ENCODE data around the gene LSAMP.

Gene LSAMP

GRCh38 chr3:116154389-116154788 is 290.9 kb downstream of the LSAMP start:
- no peak for DNase-seq

DNA sequence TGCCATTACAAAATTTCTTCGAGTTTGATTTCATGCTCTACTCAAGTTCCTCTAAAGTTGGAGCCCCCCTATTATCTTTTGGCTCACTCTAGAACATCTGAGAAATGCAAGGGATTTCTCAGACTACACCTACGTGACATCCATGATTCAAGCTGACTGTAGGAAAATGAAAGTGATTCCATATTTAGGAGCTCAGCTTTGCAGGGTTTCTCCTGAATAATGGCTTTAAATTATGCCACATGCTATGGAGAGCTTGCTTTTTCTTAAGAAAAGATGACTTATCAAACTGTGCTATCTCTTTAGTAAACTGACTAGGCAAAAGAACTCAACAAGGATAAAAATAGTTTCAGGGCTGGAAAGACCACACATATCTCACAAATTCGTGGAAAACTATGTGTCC is 292.1 kb downstream of the LSAMP start:
- no peak for DNase-seq

DNA sequence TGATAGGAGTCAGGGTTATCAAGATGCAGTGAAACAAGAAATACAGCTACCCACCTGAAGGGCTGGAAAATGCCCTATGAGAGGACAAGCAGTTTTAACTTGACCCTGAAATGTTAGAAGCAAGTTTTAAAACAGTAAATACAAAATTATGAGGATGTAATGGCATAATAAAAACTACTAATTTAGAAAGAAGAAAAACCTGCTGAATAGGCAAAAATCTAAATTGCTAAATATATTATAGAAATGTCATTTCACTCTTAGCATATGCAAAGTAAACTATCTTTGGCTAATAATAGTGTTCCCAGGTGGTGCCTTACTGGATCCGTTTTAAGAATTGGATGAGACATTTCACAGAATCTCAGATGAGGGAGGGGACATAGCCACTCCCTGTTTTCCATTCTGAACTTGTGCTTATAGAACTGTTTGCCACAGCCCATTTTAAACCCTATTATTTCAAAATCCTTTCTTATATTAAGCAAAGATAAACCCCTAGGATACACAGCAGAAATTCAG is 294.6 kb downstream of the LSAMP start:
- no peak for DNase-seq

DNA sequence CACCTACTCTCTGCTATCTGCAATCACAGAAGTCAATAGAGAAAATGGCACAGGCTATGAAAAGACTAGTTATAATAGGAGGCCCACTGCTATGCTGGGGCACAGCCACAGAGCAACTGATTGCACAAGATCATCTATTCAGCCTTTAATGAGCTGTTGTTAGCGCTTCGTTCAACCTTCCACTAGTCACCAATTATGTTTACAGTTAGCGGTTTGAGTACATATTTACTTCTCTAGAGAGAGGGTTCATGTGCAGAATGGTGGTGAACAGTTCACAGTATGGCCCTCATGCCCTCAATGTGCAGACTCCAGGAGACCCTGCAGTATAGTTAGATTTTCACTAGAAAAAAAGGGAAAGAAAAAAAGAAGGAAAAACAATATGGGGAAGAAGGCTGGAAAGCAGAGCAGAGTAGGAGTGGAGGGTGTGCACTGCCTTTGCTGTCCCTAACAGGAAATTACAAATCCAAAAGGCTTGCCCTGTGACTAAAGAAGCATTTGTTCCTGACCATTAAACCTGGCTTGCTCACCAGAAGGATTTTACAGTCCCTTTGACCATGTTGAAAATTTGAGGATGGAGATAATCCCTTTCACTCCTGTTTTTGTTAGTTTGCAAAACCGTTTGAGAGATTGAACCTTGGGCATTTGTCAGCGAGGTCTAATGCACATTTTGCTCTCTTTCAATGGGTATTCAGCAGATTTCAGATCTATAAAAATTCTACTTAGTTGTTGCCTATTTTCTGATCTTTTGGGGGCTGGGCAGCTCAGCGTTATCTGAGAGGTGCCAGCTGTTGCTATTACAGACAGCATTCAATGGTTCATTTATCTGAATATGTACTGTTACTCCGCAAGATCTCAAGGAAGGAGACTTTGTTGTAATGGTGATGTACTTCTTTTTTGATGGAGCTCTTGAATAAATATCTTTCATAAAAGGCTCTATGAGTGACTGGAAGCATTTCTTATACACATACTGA is 296.1 kb downstream of the LSAMP start:
- no peak for DNase-seq

- no peak for DNase-seq
These were observed 299.7 kb downstream of the LSAMP start for GRCh38 chr3:116145613-116146012.

- DNase-seq: no peak
These were observed 303.6 kb downstream of the LSAMP start for GRCh38 chr3:116141724-116142123.

GRCh38 chr3:116140100-116140689 is 305.1 kb downstream of the LSAMP start:
- no peak for DNase-seq

GRCh38 chr3:116139641-116140040 is 305.6 kb downstream of the LSAMP start:
- no peak for DNase-seq

GRCh38 chr3:116135457-116136085 is 309.7 kb downstream of the LSAMP start:
- no peak for DNase-seq

DNA sequence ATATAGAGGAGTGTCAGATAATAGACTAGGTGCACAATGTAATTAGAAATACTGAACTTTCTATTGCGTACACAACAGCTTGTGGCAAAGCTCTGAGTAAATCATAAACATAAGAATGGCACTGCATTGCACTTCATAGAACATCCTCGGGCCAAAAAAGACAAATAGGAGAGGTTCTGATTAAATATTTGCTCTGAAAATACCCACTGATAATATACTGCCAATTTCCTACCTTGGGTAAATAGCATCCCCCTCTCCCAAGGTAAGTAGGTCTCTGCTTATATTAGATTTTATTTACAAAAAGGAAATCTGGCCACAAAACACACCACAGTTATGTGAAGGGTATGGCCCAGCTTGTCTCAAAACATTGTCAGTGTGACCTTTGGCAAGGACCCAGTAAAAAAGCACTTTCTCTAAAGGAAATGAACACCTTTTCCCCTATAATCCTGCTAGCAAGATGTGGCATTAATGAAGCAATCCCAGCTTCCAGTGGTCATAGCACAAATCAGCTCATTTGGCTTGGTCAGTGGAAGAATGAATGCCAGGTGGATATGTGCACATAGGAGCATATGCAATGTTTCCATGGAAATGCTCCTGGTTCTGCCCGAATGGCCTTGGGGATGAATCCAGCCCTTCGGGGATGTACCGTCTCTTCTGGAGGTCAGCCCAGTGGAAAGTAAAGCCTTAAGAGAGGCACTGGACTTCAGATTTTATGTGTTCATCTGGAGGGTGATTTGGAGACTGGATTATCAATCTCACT is 315.9 kb downstream of the LSAMP start:
- no peak for DNase-seq

DNA sequence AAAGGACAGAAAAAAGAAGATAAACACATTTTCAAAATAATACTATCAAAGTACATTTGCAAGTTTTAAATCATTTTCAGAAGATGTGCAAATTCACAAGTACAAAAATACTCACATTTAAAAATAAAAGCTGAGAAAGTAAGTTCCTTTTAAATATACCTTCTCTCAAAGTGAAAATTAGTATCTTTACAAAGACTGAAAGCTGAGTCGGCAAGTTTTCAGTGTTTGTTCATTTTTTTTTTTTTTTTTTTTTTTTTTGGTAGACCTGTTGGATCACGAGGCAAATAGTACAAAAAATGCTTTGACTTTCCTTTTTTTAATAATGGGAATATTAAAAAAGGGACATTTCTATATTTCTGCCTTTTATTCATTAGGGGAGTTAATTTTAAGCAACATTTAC is 317.8 kb downstream of the LSAMP start:
- no peak for DNase-seq

DNA sequence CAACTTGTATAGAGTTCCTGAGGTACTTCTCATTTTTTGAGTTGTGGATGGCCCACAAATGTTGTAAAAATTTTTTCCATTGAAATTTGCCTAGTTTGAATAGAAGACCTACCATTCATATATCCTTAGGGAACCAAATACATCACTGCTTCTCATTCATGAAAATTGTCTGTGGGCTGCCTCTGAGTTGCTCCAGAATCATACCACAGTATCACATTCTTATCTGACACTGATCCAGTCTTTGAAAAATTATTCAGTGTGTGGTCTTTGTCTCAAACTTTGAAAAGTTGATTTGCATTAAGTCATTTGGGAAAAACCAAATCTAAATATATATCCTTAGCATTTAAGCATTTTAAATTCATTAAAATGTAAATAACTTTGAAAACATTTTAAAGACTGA is 321.1 kb downstream of the LSAMP start:
- DNase-seq: no peak

DNA sequence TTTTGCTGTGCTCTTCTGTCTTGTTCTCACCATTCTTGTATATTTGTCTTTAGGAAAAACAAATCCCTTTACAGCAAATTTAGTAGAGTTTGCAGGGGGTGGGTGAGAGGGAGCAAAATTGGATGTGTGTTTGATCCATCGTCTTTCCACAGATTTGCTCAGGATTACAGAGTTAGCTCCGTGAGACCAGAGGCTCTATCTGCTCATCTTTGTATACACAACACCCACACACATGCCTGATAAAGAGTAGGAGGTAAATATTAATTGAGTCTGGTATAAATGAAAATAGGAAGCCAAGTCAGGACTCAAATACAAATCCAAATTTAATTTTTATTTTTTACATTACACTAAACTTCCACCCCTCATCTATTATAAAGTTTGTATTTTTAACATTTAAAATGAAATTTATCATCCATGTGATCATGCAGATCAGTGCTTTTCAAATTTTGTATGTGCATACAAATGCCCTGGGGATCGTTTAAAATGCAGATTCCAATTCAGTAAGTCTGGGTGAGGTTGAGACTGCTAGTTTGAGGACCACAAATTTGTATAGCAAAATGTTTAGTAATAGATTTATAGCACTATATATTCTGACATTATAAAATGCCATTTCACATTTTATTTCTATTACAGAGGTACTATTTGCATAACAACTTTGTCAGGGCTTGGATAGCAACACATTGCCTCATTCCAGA is 326.7 kb downstream of the LSAMP start:
- DNase-seq: no peak

- DNase-seq: no peak
These were observed 330.7 kb downstream of the LSAMP start for GRCh38 chr3:116114586-116114985.

GRCh38 chr3:116112696-116113095 is 332.6 kb downstream of the LSAMP start:
- DNase-seq: no peak

DNA sequence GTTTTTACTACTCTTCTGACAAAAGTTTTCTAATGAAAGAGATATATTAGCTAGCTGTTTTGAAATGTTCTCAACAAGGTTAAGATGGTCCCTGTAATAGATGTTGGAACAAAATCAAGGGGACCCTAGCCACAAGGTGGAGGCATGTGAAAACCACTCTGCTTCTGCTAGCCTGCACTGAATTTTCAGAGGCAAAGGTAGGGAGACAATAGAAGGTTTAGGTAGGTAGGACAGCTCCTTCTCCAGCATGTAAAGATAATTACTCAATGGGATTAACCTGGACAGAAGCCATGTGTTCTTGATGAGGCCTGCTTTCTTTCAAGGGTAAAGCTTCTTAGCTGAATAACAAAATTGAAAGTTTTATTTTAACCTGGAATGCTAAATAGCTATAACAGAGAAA is 333.5 kb downstream of the LSAMP start:
- no peak for DNase-seq

DNA sequence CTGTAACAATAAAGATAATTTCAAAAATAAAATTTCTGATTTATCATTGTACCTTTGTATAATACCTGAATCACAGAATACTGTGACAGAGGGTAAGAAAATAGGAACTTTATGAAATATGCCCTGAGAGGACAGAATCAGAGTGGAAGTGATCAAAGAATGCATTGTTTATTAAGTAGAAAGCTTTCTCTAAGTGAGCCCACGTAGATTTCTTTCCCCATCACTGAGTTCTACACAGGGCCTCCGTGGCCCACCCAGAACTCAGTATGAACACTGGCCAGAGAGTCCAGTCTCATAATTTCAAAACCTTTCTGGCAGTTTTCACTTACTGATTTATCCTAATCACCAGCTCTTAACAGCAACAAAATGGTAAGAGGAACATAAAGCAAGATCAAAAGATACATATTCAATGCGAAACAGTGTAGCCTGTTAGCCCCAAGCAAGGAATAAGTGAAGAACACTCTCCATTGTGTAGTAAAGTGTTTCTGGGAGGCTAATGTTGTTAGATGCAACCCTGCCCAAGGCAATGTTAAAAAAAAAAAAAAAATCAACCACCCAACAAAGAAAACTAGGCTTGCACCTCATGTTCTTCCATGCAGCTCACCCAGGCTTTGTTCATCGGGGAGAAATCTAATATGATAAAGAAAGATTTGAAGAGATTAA is 341.3 kb downstream of the LSAMP start:
- DNase-seq: no peak

GRCh38 chr3:116102037-116102436 is 343.2 kb downstream of the LSAMP start:
- DNase-seq: no peak

DNA sequence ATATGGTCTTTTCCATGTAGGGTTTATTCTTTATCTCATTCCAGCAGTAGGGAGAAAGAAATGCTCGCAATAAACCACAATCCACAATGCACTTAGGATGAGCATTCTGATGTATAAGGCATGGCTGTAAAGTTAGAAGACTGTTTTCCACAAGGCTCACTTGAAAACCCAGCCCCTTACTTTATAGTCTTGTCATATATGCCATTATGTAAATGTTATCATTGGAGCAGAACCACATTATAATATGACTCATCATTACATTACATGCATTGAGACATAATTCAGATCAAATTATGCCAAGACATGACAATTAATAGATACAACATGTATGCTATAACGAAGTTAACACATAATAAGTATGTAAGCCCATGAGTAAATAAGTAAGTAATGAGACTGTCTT is 348.1 kb downstream of the LSAMP start:
- no peak for DNase-seq

- DNase-seq: no peak
These were observed 348.7 kb downstream of the LSAMP start for GRCh38 chr3:116096631-116097030.

DNA sequence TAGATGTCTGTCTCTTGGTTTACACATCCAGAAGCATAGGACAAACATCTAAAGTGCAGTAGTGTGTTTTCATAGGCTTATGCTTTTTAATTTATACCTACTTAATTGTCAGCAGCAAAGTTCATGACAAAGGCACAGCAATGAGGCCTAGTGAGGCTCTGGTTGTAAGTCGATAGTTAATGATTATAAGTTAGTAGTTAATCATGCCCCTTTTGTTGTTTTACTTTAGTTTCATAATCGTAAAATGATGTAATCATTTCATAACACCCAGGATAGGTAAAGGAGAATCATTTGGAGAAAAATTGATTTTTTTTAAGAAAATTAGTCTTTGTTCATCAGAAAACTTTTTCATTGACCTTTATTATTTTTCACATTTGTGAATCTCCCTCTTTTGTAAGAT is 351.9 kb downstream of the LSAMP start:
- no peak for DNase-seq

GRCh38 chr3:116087426-116087825 is 357.9 kb downstream of the LSAMP start:
- DNase-seq: no peak

Data from CD4-positive, alpha-beta T cell treated with Interleukin-1 beta for 1 hour (primary cell).